Gastrocnemius medialis (tissue), 4 donors: ENCODE results near the gene SMARCC1.

Experiments
- CTCF ChIP-seq, 5 experiments: fragments of 450-650 bp in 3 of 5; fragments of 200-600 bp in 2 of 5; sonication (generic) in 2 of 5; IDR thresholded peaks in 4 of 5; conservative IDR thresholded peaks in 1 of 5; 1 replicate in 4 of 5; 2 replicates in 1 of 5; pipeline ENCODE4 v1.5.1; 2016 to 2019; ENCODE audit warnings: antibody characterized with exemption in 5 of 5, mild to moderate bottlenecking in 3 of 5, moderate library complexity in 3 of 5
- POLR2A ChIP-seq, 2 donors: fragments of 450-650 bp; IDR thresholded peaks; one replicate each; pipeline ENCODE4 v1.6.1; 2017; ENCODE audit warnings: antibody characterized with exemption in 2 of 2, mild to moderate bottlenecking in 2 of 2, moderate library complexity in 2 of 2

GRCh38 chr3:47573190-47574172 lies 208.2 kb downstream of the SMARCC1 start:
- TF ChIP-seq CTCF (IDR thresholded peaks at IDR 0.05 in 4 of 5, conservative IDR thresholded peaks at IDR 0.05 in 1 of 5): no peak
- no peak for TF ChIP-seq POLR2A (IDR thresholded peaks at IDR 0.05)
